C1 segment of cervical spinal cord (tissue), 14 donors: ENCODE measurements around the gene RPL19.
A peak's percentile ranks its signal among the peaks of the same experiment; 100 is the strongest.
"Not testable (repeated sequence)": the region's sequence is repeated elsewhere in the genome, so short reads cannot be mapped to it uniquely, and the experiment has no call there.

Source experiments
- DNase-seq, 14 donors: peaks; one replicate each; lab custom pipeline; 2025; lab: John Stamatoyannopoulos, UW

The RPL19 gene

GRCh38 chr17:39244016-39244599 lies 44.0 kb downstream of the RPL19 start:
- DNase-seq, result no peak

- DNase-seq, result peak in 12 of 14 donors; percentile 15 to 78 (median 53)
Measured at GRCh38 chr17:39244600-39245570, 44.8 kb downstream of the RPL19 start.

GRCh38 chr17:39246274-39246673 lies 46.2 kb downstream of the RPL19 start:
- no peak for DNase-seq

GRCh38 chr17:39250076-39250475 lies 50.0 kb downstream of the RPL19 start:
- DNase-seq, result not testable (repeated sequence)

GRCh38 chr17:39251997-39252396 lies 51.9 kb downstream of the RPL19 start:
- DNase-seq, result no peak

- no peak for DNase-seq
Measured at GRCh38 chr17:39252788-39253460, 52.8 kb downstream of the RPL19 start.
